Activated CD8-positive, alpha-beta memory T cell treated with anti-CD3 and anti-CD28 coated beads for 48 hours (primary cell): Measurements from ENCODE around the gene PREX1.
"Not testable (repeated sequence)": the region's sequence is repeated elsewhere in the genome, so short reads cannot be mapped to it uniquely, and the experiment has no call there.

Experiments used
- DNase-seq, 3 experiments: peaks; one replicate each; pipeline ENCODE4 v3.0.0-alpha.2; 2020; ENCODE audit warnings: low read depth in 2 of 3, low spot score in 2 of 3

Gene PREX1

GRCh38 chr20:48759631-48760245 is 68.1 kb downstream of the PREX1 start:
- DNase-seq = no peak

GRCh38 chr20:48758206-48758820 is 69.5 kb downstream of the PREX1 start:
- DNase-seq = no peak

GRCh38 chr20:48756774-48757173 is 71.0 kb downstream of the PREX1 start:
- DNase-seq = not testable (repeated sequence)

- no peak for DNase-seq
Measured at GRCh38 chr20:48754292-48754691, 73.5 kb downstream of the PREX1 start.

- no peak for DNase-seq
Measured at GRCh38 chr20:48752963-48753362, 74.8 kb downstream of the PREX1 start.

- DNase-seq = no peak
Measured at GRCh38 chr20:48751871-48752270, 75.9 kb downstream of the PREX1 start.

GRCh38 chr20:48750941-48751635 is 76.7 kb downstream of the PREX1 start:
- DNase-seq = no peak

GRCh38 chr20:48750376-48750775 is 77.4 kb downstream of the PREX1 start:
- DNase-seq = no peak

- no peak for DNase-seq
Measured at GRCh38 chr20:48749437-48749836, 78.4 kb downstream of the PREX1 start.

GRCh38 chr20:48748556-48748955 is 79.2 kb downstream of the PREX1 start:
- DNase-seq = no peak

- DNase-seq = no peak
Measured at GRCh38 chr20:48747840-48748414, 79.9 kb downstream of the PREX1 start.

- DNase-seq = no peak
Measured at GRCh38 chr20:48745330-48745729, 82.5 kb downstream of the PREX1 start.

GRCh38 chr20:48744515-48744914 is 83.3 kb downstream of the PREX1 start:
- no peak for DNase-seq

- DNase-seq = no peak
Measured at GRCh38 chr20:48743807-48744206, 84.0 kb downstream of the PREX1 start.

- no peak for DNase-seq
Measured at GRCh38 chr20:48742912-48743680, 84.7 kb downstream of the PREX1 start.

- DNase-seq = no peak
Measured at GRCh38 chr20:48742233-48742632, 85.6 kb downstream of the PREX1 start.

- no peak for DNase-seq
Measured at GRCh38 chr20:48741669-48742068, 86.1 kb downstream of the PREX1 start.

GRCh38 chr20:48740712-48741111 is 87.1 kb downstream of the PREX1 start:
- no peak for DNase-seq

GRCh38 chr20:48740292-48740649 is 87.5 kb downstream of the PREX1 start:
- no peak for DNase-seq

GRCh38 chr20:48739395-48740291 is 88.2 kb downstream of the PREX1 start:
- DNase-seq = peak in 1 of 3 experiments; percentile 30
